Activated B cell treated with CpG ODN at 0.5 μM for 24 hours (primary cell): ENCODE results near the gene ADAMTS3. TPM values are rescaled to one million over a fixed set of nuclear protein-coding genes. Genes with fewer than 3 reads are reported as not detected.

Source experiments
- ATAC-seq: fragments of 200-7000 bp; cut with Tn5 transposase; one replicate; pipeline ENCODE4 v1.10.0; 2021; ENCODE audit warnings: low read depth, mild to moderate bottlenecking, moderate library complexity
- CTCF ChIA-PET: fragments of 350-600 bp; sonication (Branson Sonifier 250); formaldehyde crosslinking; loops from one replicate; lab custom pipeline; 2021; ENCODE audit warnings: antibody characterized with exemption; lab: Charles Lee
- POLR2A ChIA-PET: fragments of 350-600 bp; sonication (Branson Sonifier 250); formaldehyde crosslinking; loops from one replicate; lab custom pipeline; 2021; ENCODE audit warnings: antibody characterized with exemption; lab: Charles Lee
- DNase-seq: peaks from one replicate; pipeline ENCODE4 v3.0.0; 2022
- H3K27ac Mint-ChIP-seq: one replicate; pipeline ENCODE4 v1.8.0; 2020; ENCODE audit warnings: mixed read lengths
- H3K27me3 Mint-ChIP-seq: one replicate; pipeline ENCODE4 v1.8.0; 2021; ENCODE audit warnings: mixed read lengths
- H3K36me3 Mint-ChIP-seq: one replicate; pipeline ENCODE4 v1.8.0; 2021; ENCODE audit warnings: low read depth, mixed read lengths
- H3K4me1 Mint-ChIP-seq: one replicate; pipeline ENCODE4 v1.8.0; 2021; ENCODE audit warnings: mixed read lengths
- H3K4me3 Mint-ChIP-seq: one replicate; pipeline ENCODE4 v1.8.0; 2020; ENCODE audit warnings: mild to moderate bottlenecking, mixed read lengths
- H3K9me3 Mint-ChIP-seq: one replicate; pipeline ENCODE4 v1.8.0; 2020; ENCODE audit warnings: mixed read lengths
- CTCF ChIP-seq: fragments of 200-600 bp; IDR thresholded peaks from one replicate; pipeline ENCODE4 v1.8.0; 2022; ENCODE audit warnings: antibody characterized with exemption, mild to moderate bottlenecking
- intact Hi-C: fragments of 100-400 bp; cut with micrococcal nuclease; formaldehyde crosslinking; loops from one replicate; pipeline ENCODE4 v1.15.1; 2024
- total RNA-seq: library from RNA; stranded (reverse); gene quantifications from 2 replicates; pipeline ENCODE4 v1.2.3, GENCODE V29; 2022

Gene ADAMTS3
- total RNA-seq, 1 donor from 2014 or later, result not detected

DNA sequence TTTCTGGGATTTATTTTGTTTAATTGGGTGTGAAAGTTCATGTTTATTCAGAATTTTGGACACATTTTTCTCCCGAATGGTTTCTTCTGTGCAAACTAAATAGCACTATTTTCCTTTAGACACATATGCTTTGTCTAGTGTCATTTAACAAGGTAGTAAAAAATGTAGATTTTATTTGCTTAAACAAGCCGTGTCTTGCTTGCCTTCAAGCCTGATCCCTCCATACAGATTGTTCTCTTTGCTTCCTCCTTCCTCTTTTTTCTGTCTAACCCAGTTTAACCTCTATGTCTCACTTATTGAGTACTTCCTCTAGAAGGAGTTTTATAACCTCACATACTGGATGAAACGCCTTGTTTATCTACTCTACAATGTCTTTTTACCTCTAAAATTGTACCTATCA is 325.4 kb downstream of the ADAMTS3 start:
- H3K4me3 Mint-ChIP-seq, result no peak overlapping the region
- H3K4me1 Mint-ChIP-seq, result no peaks in the 10 kb centered on the region
- intact Hi-C loops, result no loop called here
- no peak for ATAC-seq
- POLR2A ChIA-PET, result no interaction called here
- DNase-seq, result no peak
- H3K36me3 Mint-ChIP-seq, result no peaks in the 10 kb centered on the region
- no peak overlapping the region for H3K27ac Mint-ChIP-seq
- no peak for TF ChIP-seq CTCF
- H3K27me3 Mint-ChIP-seq, result no peaks in the 10 kb centered on the region
- CTCF ChIA-PET, result no interaction called here
- H3K9me3 Mint-ChIP-seq, result no peaks in the 10 kb centered on the region

GRCh38 chr4:72239487-72240116 is 329.4 kb downstream of the ADAMTS3 start:
- Mint-ChIP-seq H3K9me3 (no peaks in the 10 kb centered on the region), H3K36me3 (no peaks in the 10 kb centered on the region), H3K27ac (no peak overlapping the region), H3K27me3 (no peaks in the 10 kb centered on the region), H3K4me3 (no peak overlapping the region), H3K4me1 (no peaks in the 10 kb centered on the region)
- POLR2A ChIA-PET, result no interaction called here
- ATAC-seq (no peak), DNase-seq (no peak)
- CTCF ChIA-PET, result no interaction called here
- intact Hi-C loops, result no loop called here
- no peak for TF ChIP-seq CTCF
